Ascending aorta (tissue), 2 donors: ENCODE results near the gene KCNN3. TPM values are rescaled to one million over a fixed set of nuclear protein-coding genes. Genes with fewer than 3 reads are reported as not detected.

Source experiments
- DNase-seq, 2 donors: peaks; one replicate each; pipeline ENCODE4 v3.0.0-alpha.2; 2019; ENCODE audit warnings: low spot score in 2 of 2
- H3K27ac ChIP-seq, 2 donors: fragments of 200-600 bp; sonication (generic); one replicate each; pipeline ENCODE4 v1.5.1; 2016 to 2017; ENCODE audit warnings: mild to moderate bottlenecking in 1 of 2
- H3K27me3 ChIP-seq: fragments of 200-600 bp; sonication (generic); one replicate; pipeline ENCODE4 v1.5.1; 2017
- H3K36me3 ChIP-seq, 2 donors: fragments of 200-600 bp; sonication (generic); one replicate each; pipeline ENCODE4 v1.5.1; 2016
- H3K4me1 ChIP-seq, 2 donors: fragments of 200-600 bp; sonication (generic); one replicate each; pipeline ENCODE4 v1.5.1; 2016 to 2017; ENCODE audit warnings: mild to moderate bottlenecking in 1 of 2
- H3K4me3 ChIP-seq, 2 donors: fragments of 200-600 bp; sonication (generic); one replicate each; pipeline ENCODE4 v1.5.1; 2016 to 2017; ENCODE audit warnings: mild to moderate bottlenecking in 1 of 2
- H3K9me3 ChIP-seq, 2 donors: fragments of 200-600 bp; sonication (generic); one replicate each; pipeline ENCODE4 v1.5.1; 2016
- CTCF ChIP-seq, 3 experiments: fragments of 200-600 bp in 2 of 3; fragments of 450-650 bp in 1 of 3; sonication (generic) in 2 of 3; IDR thresholded peaks; one replicate each; pipeline ENCODE4 v1.5.1; 2016 to 2019; ENCODE audit warnings: antibody characterized with exemption in 3 of 3, mild to moderate bottlenecking in 1 of 3, moderate library complexity in 1 of 3
- intact Hi-C: fragments of 100-400 bp; cut with DNase I; formaldehyde crosslinking; loops from one replicate; pipeline ENCODE4 v1.15.1; 2023
- total RNA-seq: library from RNA; depleted of rRNA; stranded (reverse); fragments of >200 nt; gene quantifications from one replicate; pipeline ENCODE4 v1.1.0, GENCODE V29; 2016

The KCNN3 gene
- total RNA-seq, 1 donor from 2014 or later, result 24.6 TPM

GRCh38 chr1:154816369-154816768 lies 53.7 kb downstream of the KCNN3 start:
- no peak for DNase-seq
- Histone ChIP-seq H3K36me3 (no peaks in the 10 kb centered on the region), H3K9me3 (no peaks in the 10 kb centered on the region), H3K4me3 (no peak overlapping the region), H3K4me1 (no peaks in the 10 kb centered on the region), H3K27ac (no peak overlapping the region), H3K27me3 (no peaks in the 10 kb centered on the region)
- intact Hi-C loops, result no loop called here
- TF ChIP-seq CTCF (IDR thresholded peaks at IDR 0.05), result no peak

GRCh38 chr1:154813846-154814505 lies 56.1 kb downstream of the KCNN3 start:
- Histone ChIP-seq H3K27me3 (no peaks in the 10 kb centered on the region), H3K36me3 (no peaks in the 10 kb centered on the region), H3K4me1 (no peaks in the 10 kb centered on the region), H3K4me3 (no peak overlapping the region), H3K9me3 (no peaks in the 10 kb centered on the region), H3K27ac (no peak overlapping the region)
- intact Hi-C loops, result no loop called here
- DNase-seq, result no peak
- no peak for TF ChIP-seq CTCF (IDR thresholded peaks at IDR 0.05)

GRCh38 chr1:154813300-154813816 lies 56.7 kb downstream of the KCNN3 start:
- TF ChIP-seq CTCF (IDR thresholded peaks at IDR 0.05), result no peak
- H3K27me3 ChIP-seq, result no peaks in the 10 kb centered on the region
- DNase-seq, result no peak
- intact Hi-C loops, result no loop called here
- no peaks in the 10 kb centered on the region for H3K4me1 ChIP-seq
- H3K4me3 ChIP-seq, result no peak overlapping the region
- no peaks in the 10 kb centered on the region for H3K36me3 ChIP-seq
- no peaks in the 10 kb centered on the region for H3K9me3 ChIP-seq
- no peak overlapping the region for H3K27ac ChIP-seq

GRCh38 chr1:154812877-154813276 lies 57.2 kb downstream of the KCNN3 start:
- H3K27ac ChIP-seq, result no peak overlapping the region
- DNase-seq, result no peak

GRCh38 chr1:154810571-154810970 lies 59.5 kb downstream of the KCNN3 start:
- Histone ChIP-seq H3K27me3 (no peaks in the 10 kb centered on the region), H3K4me3 (no peak overlapping the region), H3K9me3 (no peaks in the 10 kb centered on the region), H3K36me3 (no peaks in the 10 kb centered on the region), H3K27ac (no peak overlapping the region), H3K4me1 (no peaks in the 10 kb centered on the region)
- intact Hi-C loops, result no loop called here
- DNase-seq, result no peak
- no peak for TF ChIP-seq CTCF (IDR thresholded peaks at IDR 0.05)

More at GRCh38 chr1:154812877-154813276, 57.2 kb downstream of the KCNN3 start:
- H3K4me1 ChIP-seq, result no peaks in the 10 kb centered on the region
- intact Hi-C loops, result no loop called here
- no peaks in the 10 kb centered on the region for H3K27me3 ChIP-seq
- no peaks in the 10 kb centered on the region for H3K36me3 ChIP-seq
- TF ChIP-seq CTCF (IDR thresholded peaks at IDR 0.05), result no peak
- no peaks in the 10 kb centered on the region for H3K9me3 ChIP-seq
- H3K4me3 ChIP-seq, result no peak overlapping the region
